ENCODE data around the gene TEAD1. TPM values are rescaled to one million over a fixed set of nuclear protein-coding genes. Genes with fewer than 3 reads are reported as not detected.

Gene TEAD1
- total RNA-seq, 2 donors from 2014 or later: 47.9 to 87.0 TPM

- H3K4me1 ChIP-seq (replicated peaks): peaks cover 10% of the 10 kb centered on the region
- no peaks in the 10 kb centered on the region for H3K36me3 ChIP-seq
- no peak overlapping the region for H3K4me3 ChIP-seq
- no peaks in the 10 kb centered on the region for H3K9me3 ChIP-seq
- peak; percentile 51 for DNase-seq (ENCODE audit: low spot score)
- TF ChIP-seq CTCF (IDR thresholded peaks at IDR 0.05) (no peak), POLR2AphosphoS5 (IDR thresholded peaks at IDR 0.05) (peak; percentile 81)
- intact Hi-C loops (cut with DNase I): no loop called here
- H3K27me3 ChIP-seq (replicated peaks; ENCODE audit: insufficient read depth): no peaks in the 10 kb centered on the region
- 21% methylated on average over 7 of the region's 7 CpGs for WGBS
- H3K27ac ChIP-seq: peak overlapping the region; percentile 65 to 76
Measured at GRCh38 chr11:12853652-12854296, 179.6 kb downstream of the TEAD1 start.

DNA sequence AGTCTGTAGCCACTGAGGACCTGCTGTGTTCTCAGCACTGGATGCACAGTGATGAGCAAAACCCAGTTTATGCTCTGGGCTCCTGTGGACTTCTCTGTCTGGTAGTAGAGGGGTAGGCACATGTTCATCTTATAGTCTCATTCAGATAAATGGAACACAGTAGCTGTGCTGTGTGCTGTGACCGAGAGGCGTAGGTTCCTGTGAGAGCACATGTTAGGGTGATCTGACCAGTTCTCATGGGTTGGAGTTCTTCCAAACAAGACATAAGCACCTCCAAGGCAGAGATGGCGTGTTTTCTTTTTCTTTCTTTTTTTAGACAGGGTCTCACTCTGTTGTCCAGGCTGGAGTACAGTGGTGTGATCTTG lies 180.1 kb downstream of the TEAD1 start:
- Histone ChIP-seq H3K27me3 (replicated peaks; ENCODE audit: insufficient read depth) (no peaks in the 10 kb centered on the region), H3K4me1 (replicated peaks) (peaks cover 10% of the 10 kb centered on the region), H3K36me3 (no peaks in the 10 kb centered on the region), H3K4me3 (no peak overlapping the region), H3K27ac (peak overlapping the region; percentile 65 to 76), H3K9me3 (no peaks in the 10 kb centered on the region)
- intact Hi-C loops (cut with DNase I): no loop called here
- 69% methylated on average over 3 of the region's 3 CpGs for WGBS
- no peak for TF ChIP-seq CTCF (IDR thresholded peaks at IDR 0.05)
- no peak for TF ChIP-seq POLR2A (IDR thresholded peaks at IDR 0.05)
- no peak for TF ChIP-seq POLR2AphosphoS5 (IDR thresholded peaks at IDR 0.05)
- DNase-seq (ENCODE audit: low spot score): no peak

GRCh38 chr11:12854829-12855228 lies 180.6 kb downstream of the TEAD1 start:
- Histone ChIP-seq H3K36me3 (no peaks in the 10 kb centered on the region), H3K4me1 (replicated peaks) (peaks cover 10% of the 10 kb centered on the region), H3K9me3 (no peaks in the 10 kb centered on the region), H3K27ac (peak overlapping the region; percentile 32 to 65), H3K27me3 (replicated peaks; ENCODE audit: insufficient read depth) (no peaks in the 10 kb centered on the region), H3K4me3 (no peak overlapping the region)
- TF ChIP-seq CTCF (IDR thresholded peaks at IDR 0.05) (no peak), POLR2A (IDR thresholded peaks at IDR 0.05) (no peak), POLR2AphosphoS5 (IDR thresholded peaks at IDR 0.05) (no peak)
- intact Hi-C loops (cut with DNase I): no loop called here
- DNase-seq (ENCODE audit: low spot score): no peak
- 79% methylated on average over 3 of the region's 3 CpGs for WGBS

- Histone ChIP-seq H3K4me3 (no peak overlapping the region), H3K36me3 (no peaks in the 10 kb centered on the region), H3K27ac (no peak overlapping the region), H3K27me3 (replicated peaks; ENCODE audit: insufficient read depth) (no peaks in the 10 kb centered on the region), H3K4me1 (replicated peaks) (peaks cover 10% of the 10 kb centered on the region), H3K9me3 (no peaks in the 10 kb centered on the region)
- DNase-seq (ENCODE audit: low spot score): no peak
- TF ChIP-seq POLR2AphosphoS5 (IDR thresholded peaks at IDR 0.05) (no peak), CTCF (IDR thresholded peaks at IDR 0.05) (no peak), POLR2A (IDR thresholded peaks at IDR 0.05) (no peak)
- intact Hi-C loops (cut with DNase I): no loop called here
- WGBS: 78% methylated on average over 3 of the region's 3 CpGs
Measured at GRCh38 chr11:12856338-12856737, 182.1 kb downstream of the TEAD1 start.

DNA sequence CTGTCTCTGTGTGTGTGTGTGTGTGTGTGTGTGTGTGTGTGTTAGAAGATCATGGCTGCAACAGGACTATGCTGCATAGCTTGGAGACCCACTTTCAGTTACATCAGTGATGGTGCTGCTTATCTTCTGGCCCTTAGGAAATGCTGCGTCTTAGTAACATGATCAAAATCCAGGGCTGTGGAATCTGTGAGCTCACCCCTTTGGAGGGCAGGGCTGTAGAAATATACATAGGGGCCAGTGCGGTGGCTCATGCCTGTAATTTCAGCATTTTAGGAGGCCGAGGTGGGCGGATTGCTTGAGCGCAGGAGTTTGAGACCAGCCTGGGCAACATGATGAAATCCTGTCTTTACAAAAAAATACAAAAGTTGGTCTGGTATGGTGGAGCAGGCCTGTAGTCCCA lies 183.4 kb downstream of the TEAD1 start:
- Histone ChIP-seq H3K4me3 (no peak overlapping the region), H3K27me3 (replicated peaks; ENCODE audit: insufficient read depth) (no peaks in the 10 kb centered on the region), H3K36me3 (no peaks in the 10 kb centered on the region), H3K27ac (no peak overlapping the region), H3K4me1 (replicated peaks) (peaks cover 10% of the 10 kb centered on the region), H3K9me3 (no peaks in the 10 kb centered on the region)
- no peak for DNase-seq (ENCODE audit: low spot score)
- intact Hi-C loops (cut with DNase I): no loop called here
- TF ChIP-seq POLR2AphosphoS5 (IDR thresholded peaks at IDR 0.05) (no peak), CTCF (IDR thresholded peaks at IDR 0.05) (no peak), POLR2A (IDR thresholded peaks at IDR 0.05) (no peak)
- WGBS: 95% methylated on average over 5 of the region's 5 CpGs
